HFFc6 (cell line): ENCODE measurements around the gene CDH13. TPM values are rescaled to one million over a fixed set of nuclear protein-coding genes. Genes with fewer than 3 reads are reported as not detected.

Experiments used
- DNase-seq: peaks from one replicate; pipeline ENCODE4 v3.0.0-alpha.2; 2018
- H3K27ac Mint-ChIP-seq: 2 replicates; pipeline ENCODE4 v1.8.0; 2020; ENCODE audit warnings: mild to moderate bottlenecking, mixed read lengths
- H3K27me3 Mint-ChIP-seq: 2 replicates; pipeline ENCODE4 v1.8.0; 2021; ENCODE audit warnings: mild to moderate bottlenecking, moderate library complexity, mixed read lengths; ENCODE audit not compliant: insufficient read depth
- H3K36me3 Mint-ChIP-seq: 2 replicates; pipeline ENCODE4 v1.8.0; 2021; ENCODE audit warnings: low read depth, mixed read lengths
- H3K4me1 Mint-ChIP-seq: 2 replicates; pipeline ENCODE4 v1.8.0; 2020; ENCODE audit warnings: low read depth, mixed read lengths
- H3K4me3 Mint-ChIP-seq: 2 replicates; pipeline ENCODE4 v1.8.0; 2020; ENCODE audit warnings: mild to moderate bottlenecking, moderate library complexity, mixed read lengths
- H3K9me3 Mint-ChIP-seq: 2 replicates; pipeline ENCODE4 v1.8.0; 2020; ENCODE audit warnings: mild to moderate bottlenecking, mixed read lengths
- total RNA-seq, 6 experiments: library from RNA; stranded (reverse); fragmentation: NEBNext Ultra II Directional; extraction: Animal tissue kit (Norgen Biotek cat#: 25700); gene quantifications; 2 replicates in 1 of 6; 3 replicates in 5 of 6; pipeline ENCODE4 v1.2.3, GENCODE V29; 2021
- TF ChIP-seq, protein P1 (sequence below): fragments of 200-600 bp; sonication (generic); IDR thresholded peaks from 2 replicates; pipeline ENCODE4 v1.5.0; 2021; ENCODE audit warnings: antibody characterized with exemption, mild to moderate bottlenecking

The CDH13 gene
- total RNA-seq, 6 experiments from 2014 or later = 3.6 to 14.7 (median 4.7) TPM

DNA sequence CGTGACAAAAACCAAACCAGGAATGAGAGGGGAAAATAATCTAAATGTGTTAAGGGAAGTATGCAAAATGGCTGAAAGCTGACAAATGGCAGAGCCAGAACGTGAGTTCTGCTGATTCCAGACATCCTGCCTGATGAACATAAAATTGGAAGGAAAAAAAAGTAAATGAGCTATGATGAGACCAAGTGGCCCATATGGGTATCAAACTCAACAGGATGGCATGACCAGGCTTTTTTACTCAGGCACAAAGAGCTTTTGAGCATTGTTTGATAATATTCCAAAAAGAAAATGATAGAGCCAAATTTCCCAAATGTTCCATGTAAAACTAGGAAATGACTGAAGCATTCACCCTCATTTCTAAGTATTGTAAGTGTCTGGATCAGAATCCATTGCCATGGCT lies 449.2 kb downstream of the CDH13 start:
- TF ChIP-seq, protein P1, sequence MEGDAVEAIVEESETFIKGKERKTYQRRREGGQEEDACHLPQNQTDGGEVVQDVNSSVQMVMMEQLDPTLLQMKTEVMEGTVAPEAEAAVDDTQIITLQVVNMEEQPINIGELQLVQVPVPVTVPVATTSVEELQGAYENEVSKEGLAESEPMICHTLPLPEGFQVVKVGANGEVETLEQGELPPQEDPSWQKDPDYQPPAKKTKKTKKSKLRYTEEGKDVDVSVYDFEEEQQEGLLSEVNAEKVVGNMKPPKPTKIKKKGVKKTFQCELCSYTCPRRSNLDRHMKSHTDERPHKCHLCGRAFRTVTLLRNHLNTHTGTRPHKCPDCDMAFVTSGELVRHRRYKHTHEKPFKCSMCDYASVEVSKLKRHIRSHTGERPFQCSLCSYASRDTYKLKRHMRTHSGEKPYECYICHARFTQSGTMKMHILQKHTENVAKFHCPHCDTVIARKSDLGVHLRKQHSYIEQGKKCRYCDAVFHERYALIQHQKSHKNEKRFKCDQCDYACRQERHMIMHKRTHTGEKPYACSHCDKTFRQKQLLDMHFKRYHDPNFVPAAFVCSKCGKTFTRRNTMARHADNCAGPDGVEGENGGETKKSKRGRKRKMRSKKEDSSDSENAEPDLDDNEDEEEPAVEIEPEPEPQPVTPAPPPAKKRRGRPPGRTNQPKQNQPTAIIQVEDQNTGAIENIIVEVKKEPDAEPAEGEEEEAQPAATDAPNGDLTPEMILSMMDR = no peak
- Mint-ChIP-seq H3K4me3 (no peak overlapping the region), H3K4me1 (no peaks in the 10 kb centered on the region), H3K36me3 (no peaks in the 10 kb centered on the region), H3K27ac (no peak overlapping the region), H3K9me3 (peaks cover 15% of the 10 kb centered on the region), H3K27me3 (no peaks in the 10 kb centered on the region)
- DNase-seq = no peak

DNA sequence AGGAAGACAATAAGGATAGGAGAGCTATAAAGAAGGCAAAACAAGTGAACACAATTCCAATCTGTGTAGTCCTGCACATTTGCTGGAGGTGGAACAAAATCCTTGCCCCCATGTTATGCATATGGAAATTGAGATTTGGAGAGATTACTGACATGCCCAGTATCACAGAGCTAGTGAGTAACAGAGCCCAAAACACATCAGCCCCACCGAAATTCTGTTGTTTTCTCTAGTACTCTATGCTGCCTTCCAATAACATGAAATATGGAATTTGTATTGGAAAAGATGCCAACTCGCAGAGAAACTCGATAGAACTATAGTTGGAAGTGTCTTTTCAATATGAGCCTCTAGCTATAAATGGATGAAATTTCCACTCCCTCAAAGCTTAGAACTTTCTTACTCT lies 456.6 kb downstream of the CDH13 start:
- TF ChIP-seq, protein P1 = no peak
- Mint-ChIP-seq H3K4me1 (no peaks in the 10 kb centered on the region), H3K27me3 (no peaks in the 10 kb centered on the region), H3K27ac (no peak overlapping the region), H3K36me3 (no peaks in the 10 kb centered on the region), H3K9me3 (peaks cover 27% of the 10 kb centered on the region), H3K4me3 (no peak overlapping the region)
- no peak for DNase-seq

DNA sequence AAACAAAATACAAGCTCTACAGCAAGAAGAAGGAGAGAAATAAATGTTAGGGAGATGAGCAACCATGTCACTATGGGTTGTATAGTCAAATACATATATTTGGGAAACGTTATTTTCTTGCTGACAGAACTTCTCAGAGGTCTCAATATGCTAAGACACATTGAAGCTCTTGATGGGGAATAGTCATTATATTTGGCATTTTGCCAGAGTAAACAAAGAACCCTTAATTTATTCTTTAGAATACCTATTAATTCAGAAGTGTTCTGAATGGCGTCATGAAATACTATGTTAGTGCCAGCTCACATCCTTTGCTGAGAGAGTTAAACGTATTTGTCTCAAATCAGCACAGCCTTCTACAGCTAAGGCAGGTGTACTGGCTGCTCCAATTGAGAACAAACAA lies 458.9 kb downstream of the CDH13 start:
- Mint-ChIP-seq H3K27ac (no peak overlapping the region), H3K36me3 (no peaks in the 10 kb centered on the region), H3K27me3 (no peaks in the 10 kb centered on the region), H3K9me3 (peaks cover 23% of the 10 kb centered on the region), H3K4me3 (no peak overlapping the region), H3K4me1 (no peaks in the 10 kb centered on the region)
- no peak for DNase-seq
- TF ChIP-seq, protein P1 = no peak

DNA sequence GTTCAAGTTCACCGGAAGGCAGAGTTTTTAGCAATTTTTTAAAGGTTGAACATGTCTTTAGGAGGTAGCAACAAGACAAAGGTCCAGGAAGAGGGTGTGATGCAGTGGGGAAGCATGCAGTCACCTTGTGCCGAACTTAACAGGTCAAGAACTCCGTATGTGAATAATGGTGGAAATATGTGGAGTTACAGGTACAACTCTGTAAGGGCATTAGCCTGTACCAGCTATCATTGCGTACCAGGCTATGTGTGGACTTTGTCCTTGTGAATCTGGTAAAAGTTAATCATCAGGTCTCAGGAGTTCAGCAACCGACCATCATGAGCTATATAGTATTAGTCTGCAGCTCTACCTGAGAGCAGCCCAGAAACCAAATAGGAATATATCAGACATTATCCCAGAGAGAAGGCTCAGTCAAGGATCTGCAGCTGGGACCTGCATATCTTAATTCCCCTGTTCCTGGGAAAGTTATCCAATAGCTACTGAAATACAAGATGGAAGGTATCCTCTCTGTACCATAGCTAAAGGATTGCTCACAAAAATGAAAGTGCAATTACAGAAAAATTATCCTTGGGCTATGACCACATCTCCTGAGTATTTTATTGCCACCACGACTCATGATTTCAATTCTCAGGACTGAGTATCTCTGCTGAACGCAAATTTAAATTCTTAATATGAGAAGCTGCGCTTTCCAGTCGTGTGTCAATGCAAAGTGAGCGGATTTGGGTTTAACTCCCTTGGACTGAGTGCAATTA lies 469.3 kb downstream of the CDH13 start:
- no peak overlapping the region for H3K27ac Mint-ChIP-seq
- peaks cover 4% of the 10 kb centered on the region; the same call in 1 of the 2 replicates for H3K36me3 Mint-ChIP-seq
- DNase-seq = peak; percentile 2
- peaks cover 2% of the 10 kb centered on the region; the same call in 1 of the 2 replicates for H3K27me3 Mint-ChIP-seq
- H3K9me3 Mint-ChIP-seq = peaks cover 36% of the 10 kb centered on the region
- TF ChIP-seq, protein P1 = no peak
- no peaks in the 10 kb centered on the region for H3K4me1 Mint-ChIP-seq
- H3K4me3 Mint-ChIP-seq = no peak overlapping the region

DNA sequence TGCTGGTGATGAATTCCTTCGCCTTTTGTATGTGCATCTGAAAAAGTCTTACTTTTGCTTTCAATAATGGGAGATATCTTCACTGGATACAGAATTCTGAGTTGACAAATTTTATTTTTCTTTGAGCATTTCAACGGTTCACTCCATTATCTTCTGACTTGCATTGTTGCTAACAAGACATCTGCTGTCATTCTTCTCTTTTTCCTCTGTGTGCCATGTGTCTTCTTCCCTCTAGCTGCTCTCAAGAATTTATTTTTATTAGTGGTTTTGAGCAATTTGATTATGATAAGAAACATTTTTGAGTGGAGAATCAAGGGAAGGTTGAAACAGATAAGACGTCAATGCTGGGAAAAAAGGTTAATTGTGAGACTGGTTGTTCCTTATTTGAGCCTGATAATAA lies 471.8 kb downstream of the CDH13 start:
- Mint-ChIP-seq H3K36me3 (peaks cover 16% of the 10 kb centered on the region), H3K9me3 (peaks cover 45% of the 10 kb centered on the region), H3K27me3 (peaks cover 4% of the 10 kb centered on the region; the same call in 1 of the 2 replicates), H3K4me1 (no peaks in the 10 kb centered on the region), H3K27ac (no peak overlapping the region), H3K4me3 (no peak overlapping the region)
- TF ChIP-seq, protein P1 = no peak
- DNase-seq = no peak
